DMS53 treated with DMSO at 0.1 percent for 48 hours (cell line): ENCODE results near the gene HLA-DPA1.
A peak's percentile ranks its signal among the peaks of the same experiment; 100 is the strongest.
"Not testable (repeated sequence)": the region's sequence is repeated elsewhere in the genome, so short reads cannot be mapped to it uniquely, and the experiment has no call there.

Source experiments
- DNase-seq: peaks from one replicate; lab custom pipeline; 2025; ENCODE audit not compliant: unreplicated experiment; lab: John Stamatoyannopoulos, UW

Gene HLA-DPA1

GRCh38 chr6:33073431-33073871, at the start of gene HLA-DPA1:
HLA-DPA1 (minus strand) TSS chr6:33073649.
- DNase-seq = no peak

GRCh38 chr6:33123181-33123580, 49.7 kb upstream of the HLA-DPA1 start:
- DNase-seq = no peak

GRCh38 chr6:33120001-33120400, 46.6 kb upstream of the HLA-DPA1 start:
- DNase-seq = no peak

GRCh38 chr6:33118525-33119123, 45.2 kb upstream of the HLA-DPA1 start:
- peak; percentile 78 for DNase-seq

- DNase-seq = no peak
Measured at GRCh38 chr6:33117811-33118277, 44.4 kb upstream of the HLA-DPA1 start.

GRCh38 chr6:33116841-33117711, 43.6 kb upstream of the HLA-DPA1 start:
- DNase-seq = no peak

- no peak for DNase-seq
Measured at GRCh38 chr6:33116417-33116816, 43.0 kb upstream of the HLA-DPA1 start.

- no peak for DNase-seq
Measured at GRCh38 chr6:33114406-33114805, 41.0 kb upstream of the HLA-DPA1 start.

- no peak for DNase-seq
Measured at GRCh38 chr6:33113755-33114154, 40.3 kb upstream of the HLA-DPA1 start.

- DNase-seq = peak; percentile 9
Measured at GRCh38 chr6:33112148-33112547, 38.7 kb upstream of the HLA-DPA1 start.

- DNase-seq = no peak
Measured at GRCh38 chr6:33108307-33108706, 34.9 kb upstream of the HLA-DPA1 start.

GRCh38 chr6:33107641-33108040, 34.2 kb upstream of the HLA-DPA1 start:
- DNase-seq = no peak

- DNase-seq = no peak
Measured at GRCh38 chr6:33105916-33106871, 32.7 kb upstream of the HLA-DPA1 start.

GRCh38 chr6:33105386-33105785, 31.9 kb upstream of the HLA-DPA1 start:
- DNase-seq = no peak

GRCh38 chr6:33104887-33105286, 31.4 kb upstream of the HLA-DPA1 start:
- no peak for DNase-seq

- DNase-seq = no peak
Measured at GRCh38 chr6:33103776-33104175, 30.3 kb upstream of the HLA-DPA1 start.

GRCh38 chr6:33101121-33101737, 27.8 kb upstream of the HLA-DPA1 start:
- DNase-seq = not testable (repeated sequence)

- DNase-seq = no peak
Measured at GRCh38 chr6:33095681-33096080, 22.2 kb upstream of the HLA-DPA1 start.

- DNase-seq = no peak
Measured at GRCh38 chr6:33093855-33094254, 20.4 kb upstream of the HLA-DPA1 start.

- no peak for DNase-seq
Measured at GRCh38 chr6:33092385-33092784, 18.9 kb upstream of the HLA-DPA1 start.

- DNase-seq = no peak
Measured at GRCh38 chr6:33091957-33092356, 18.5 kb upstream of the HLA-DPA1 start.
